Spleen (tissue), 11 donors: Measurements from ENCODE around the gene PHB1. TPM values are rescaled to one million over a fixed set of nuclear protein-coding genes. Genes with fewer than 3 reads are reported as not detected.

Source experiments
- DNase-seq: peaks from one replicate; pipeline ENCODE4 v3.0.0-alpha.2; 2020
- H3K27ac ChIP-seq, 8 donors: fragments of 200-600 bp; sonication (generic) in 7 of 8; 1 replicate in 4 of 8; 2 replicates in 4 of 8; pipeline versions ENCODE4 v1.5.0 to v1.8.0; 2016 to 2021; ENCODE audit warnings: inconsistent platforms in 4 of 8, mild to moderate bottlenecking in 4 of 8, moderate library complexity in 1 of 8
- H3K27me3 ChIP-seq, 7 donors: fragments of 200-600 bp; sonication (generic) in 6 of 7; replicated peaks in 1 of 7; 1 replicate in 4 of 7; 2 replicates in 3 of 7; pipeline versions ENCODE4 v1.5.0 to v1.8.0; 2016 to 2021; ENCODE audit warnings: inconsistent platforms in 3 of 7, mild to moderate bottlenecking in 1 of 7
- H3K36me3 ChIP-seq, 6 donors: fragments of 200-600 bp; sonication (generic) in 5 of 6; 1 replicate in 4 of 6; 2 replicates in 2 of 6; pipeline versions ENCODE4 v1.5.0 to v1.8.0; 2016 to 2021; ENCODE audit warnings: inconsistent platforms in 2 of 6
- H3K4me1 ChIP-seq, 6 donors: fragments of 200-600 bp; sonication (generic) in 5 of 6; 1 replicate in 3 of 6; 2 replicates in 3 of 6; pipeline versions ENCODE4 v1.5.0 to v1.8.0; 2016 to 2021; ENCODE audit warnings: inconsistent platforms in 3 of 6
- H3K4me3 ChIP-seq, 8 donors: fragments of 200-600 bp; sonication (generic) in 7 of 8; 1 replicate in 4 of 8; 2 replicates in 4 of 8; pipeline versions ENCODE4 v1.5.0 to v1.8.0; 2016 to 2021; ENCODE audit warnings: inconsistent platforms in 4 of 8, mild to moderate bottlenecking in 4 of 8, moderate library complexity in 2 of 8
- H3K9me3 ChIP-seq, 8 donors: fragments of 200-600 bp; sonication (generic) in 7 of 8; 1 replicate in 4 of 8; 2 replicates in 4 of 8; pipeline versions ENCODE4 v1.5.0 to v1.8.0; 2016 to 2021; ENCODE audit warnings: inconsistent platforms in 4 of 8
- POLR2A ChIP-seq, 3 donors: fragments of 450-650 bp; IDR thresholded peaks; one replicate each; pipeline ENCODE4 v1.5.1; 2017; ENCODE audit warnings: antibody characterized with exemption in 3 of 3, mild to moderate bottlenecking in 1 of 3
- POLR2AphosphoS5 ChIP-seq, 3 donors: sonication (generic); formaldehyde crosslinking; IDR thresholded peaks; one replicate each; pipeline ENCODE4 v1.5.1; 2017; ENCODE audit warnings: antibody characterized with exemption in 3 of 3
- WGBS, 5 donors: extraction: QIAGEN DNeasy Blood & Tissue Kit in 3 of 5; methylation state at CpG; one replicate each; pipeline versions ENCODE4 v1.1.5 to v1.1.7; 2013 to 2018; 5-methylcytosine and 5-hydroxymethylcytosine counted together
- intact Hi-C: fragments of 100-400 bp; cut with DNase I; formaldehyde crosslinking; loops from one replicate; pipeline ENCODE4 v1.15.0; 2023; ENCODE audit warnings: low total_unique reads
- polyA plus RNA-seq, 3 donors: library from polyadenylated mRNA; stranded (reverse); fragments of 200-250 nt; gene quantifications; one replicate each; pipeline ENCODE4 v1.2.1, GENCODE V29; 2013
- total RNA-seq, 7 donors: library from RNA; depleted of rRNA in 3 of 7; stranded (reverse); fragments of >200 nt in 3 of 7; fragmentation: NEBNext Ultra II Directional in 4 of 7; extraction: Animal tissue kit (Norgen Biotek cat#: 25700) in 4 of 7; gene quantifications; one replicate each; pipeline versions ENCODE4 v1.1.0 to v1.2.1, GENCODE V29; 2016 to 2021
- TF ChIP-seq, protein P1 (sequence below), 11 experiments: fragments of 200-600 bp in 7 of 11; fragments of 450-650 bp in 4 of 11; sonication (generic) in 4 of 11; IDR thresholded peaks in 8 of 11; conservative IDR thresholded peaks in 3 of 11; 1 replicate in 7 of 11; 2 replicates in 4 of 11; pipeline versions ENCODE4 v1.4.0 to v1.8.0; 2016 to 2021; ENCODE audit warnings: antibody characterized with exemption in 11 of 11, inconsistent platforms in 4 of 11, mild to moderate bottlenecking in 1 of 11
- donor health status: healthy with polysubstance abuse.
- donor health status: DM: no; HTN: no; CAD: no; lungs with moderate emphysema.
- donor health status: DM: no; HTN: no; CAD: no.
- donor health status: Bipolar disorder and iron deficiency.
- donor health status: healthy.
- donor health status: DM: no; HTN: no; CAD: no.
- donor health status: DM: yes; HTN: yes; CAD: no.

The PHB1 gene
- total and polyA plus RNA-seq, 10 donors = 49.4 to 109 (median 71.4) TPM

DNA sequence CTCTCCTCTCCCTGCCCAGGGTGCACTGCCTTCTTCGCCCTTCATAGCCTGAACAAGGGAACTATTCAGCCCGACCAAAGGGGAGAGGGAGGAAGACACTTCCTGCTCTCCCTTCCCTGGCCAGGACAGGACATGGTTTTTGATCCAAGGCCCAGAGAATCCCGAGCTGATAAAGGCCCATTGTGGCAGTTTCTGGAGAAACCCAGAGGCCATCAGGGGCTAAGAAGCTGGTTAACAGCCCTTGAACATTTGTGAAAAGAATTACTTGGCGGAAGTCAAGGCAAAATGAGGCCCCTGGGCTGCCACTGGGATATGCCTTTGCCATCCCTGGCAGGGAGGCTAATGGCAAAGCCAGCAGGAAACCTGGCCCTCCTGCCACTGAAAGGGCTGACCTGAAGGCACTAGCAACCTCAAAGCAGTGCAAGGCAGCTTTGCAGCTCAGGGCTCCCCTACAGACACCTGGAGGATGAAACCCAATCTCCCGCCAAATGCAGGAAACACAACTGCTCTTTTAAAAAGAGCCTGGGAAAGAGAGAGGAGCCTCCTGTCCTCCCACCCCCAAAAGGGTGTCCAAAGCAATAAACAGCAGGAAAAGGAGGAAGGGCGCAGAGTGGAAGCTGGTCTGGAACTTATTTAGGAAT is 12.6 kb downstream of the PHB1 start:
- TF ChIP-seq POLR2AphosphoS5 (IDR thresholded peaks at IDR 0.05) = no peak
- no peak for TF ChIP-seq POLR2A (IDR thresholded peaks at IDR 0.05)
- TF ChIP-seq, protein P1, sequence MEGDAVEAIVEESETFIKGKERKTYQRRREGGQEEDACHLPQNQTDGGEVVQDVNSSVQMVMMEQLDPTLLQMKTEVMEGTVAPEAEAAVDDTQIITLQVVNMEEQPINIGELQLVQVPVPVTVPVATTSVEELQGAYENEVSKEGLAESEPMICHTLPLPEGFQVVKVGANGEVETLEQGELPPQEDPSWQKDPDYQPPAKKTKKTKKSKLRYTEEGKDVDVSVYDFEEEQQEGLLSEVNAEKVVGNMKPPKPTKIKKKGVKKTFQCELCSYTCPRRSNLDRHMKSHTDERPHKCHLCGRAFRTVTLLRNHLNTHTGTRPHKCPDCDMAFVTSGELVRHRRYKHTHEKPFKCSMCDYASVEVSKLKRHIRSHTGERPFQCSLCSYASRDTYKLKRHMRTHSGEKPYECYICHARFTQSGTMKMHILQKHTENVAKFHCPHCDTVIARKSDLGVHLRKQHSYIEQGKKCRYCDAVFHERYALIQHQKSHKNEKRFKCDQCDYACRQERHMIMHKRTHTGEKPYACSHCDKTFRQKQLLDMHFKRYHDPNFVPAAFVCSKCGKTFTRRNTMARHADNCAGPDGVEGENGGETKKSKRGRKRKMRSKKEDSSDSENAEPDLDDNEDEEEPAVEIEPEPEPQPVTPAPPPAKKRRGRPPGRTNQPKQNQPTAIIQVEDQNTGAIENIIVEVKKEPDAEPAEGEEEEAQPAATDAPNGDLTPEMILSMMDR (IDR thresholded peaks at IDR 0.05 in 8 of 11, conservative IDR thresholded peaks at IDR 0.05 in 3 of 11) = no peak
- 70 to 87% (median 82%) methylated on average over 6 of the region's 6 CpGs for WGBS, 5 donors
- H3K4me3 ChIP-seq = no peak overlapping the region
- no peaks in the 10 kb centered on the region for H3K9me3 ChIP-seq
- intact Hi-C loops = no loop called here
- H3K27ac ChIP-seq = peak overlapping the region in 4 of 8 donors; percentile 73 to 90 (median 78)
- peaks cover 0 to 39% (median 23%) of the 10 kb centered on the region in 6 donors for H3K4me1 ChIP-seq
- H3K27me3 ChIP-seq = no peaks in the 10 kb centered on the region
- peaks cover 0 to 50% (median 38%) of the 10 kb centered on the region in 6 donors for H3K36me3 ChIP-seq
- no peak for DNase-seq

DNA sequence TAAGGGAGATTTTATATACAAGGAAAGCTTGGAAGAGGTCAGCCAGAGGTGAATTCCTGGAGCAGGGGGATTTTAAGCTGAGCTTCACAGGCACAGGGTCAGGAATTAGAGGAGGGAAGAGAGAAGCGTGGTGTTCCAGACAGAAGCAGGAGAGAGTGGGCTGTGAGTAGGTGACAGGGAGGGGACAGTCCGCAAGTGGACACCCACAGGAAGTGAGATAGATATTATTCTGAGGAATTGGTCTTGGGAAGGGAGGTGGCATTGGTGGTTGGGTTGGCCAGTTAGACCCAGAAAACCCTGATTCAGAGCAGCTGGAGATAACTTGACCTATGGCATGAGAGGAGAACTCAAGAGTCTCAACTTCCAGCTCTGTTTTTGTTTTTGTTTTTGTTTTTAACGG is 14.7 kb downstream of the PHB1 start:
- Histone ChIP-seq H3K9me3 (no peaks in the 10 kb centered on the region), H3K27ac (no peak overlapping the region), H3K36me3 (peaks cover 0 to 30% (median 17%) of the 10 kb centered on the region in 6 donors), H3K4me3 (no peak overlapping the region), H3K4me1 (peaks cover 0 to 36% (median 24%) of the 10 kb centered on the region in 6 donors), H3K27me3 (no peaks in the 10 kb centered on the region)
- WGBS, 5 donors = 73 to 86% (median 84%) methylated on average over 3 of the region's 3 CpGs
- intact Hi-C loops = no loop called here
- TF ChIP-seq POLR2A (IDR thresholded peaks at IDR 0.05) (no peak), POLR2AphosphoS5 (IDR thresholded peaks at IDR 0.05) (no peak)
- TF ChIP-seq, protein P1 (IDR thresholded peaks at IDR 0.05 in 8 of 11, conservative IDR thresholded peaks at IDR 0.05 in 3 of 11) = no peak
- no peak for DNase-seq

DNA sequence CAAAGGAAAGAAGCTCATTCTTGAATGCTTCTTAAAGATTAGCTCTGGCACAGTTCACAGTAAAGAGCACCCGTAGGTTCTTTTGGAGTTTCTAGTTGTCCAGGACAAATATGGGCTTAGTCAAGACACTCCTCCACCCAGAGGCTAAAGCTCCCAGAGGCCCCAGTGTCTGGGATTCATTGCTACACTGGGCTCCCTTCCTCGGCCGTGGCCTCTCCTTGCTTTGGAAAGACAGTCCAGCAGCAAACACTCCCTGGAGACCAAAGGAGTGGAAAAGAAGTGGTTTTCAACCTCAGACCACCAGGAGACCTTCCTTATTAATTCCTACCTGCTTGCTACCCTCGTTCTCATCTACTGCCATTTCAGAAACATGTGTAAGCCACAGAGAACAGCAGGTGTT is 17.1 kb downstream of the PHB1 start:
- 56 to 65% (median 62%) methylated on average over 4 of the region's 4 CpGs for WGBS, 5 donors
- Histone ChIP-seq H3K27me3 (no peaks in the 10 kb centered on the region), H3K4me3 (no peak overlapping the region), H3K4me1 (peaks cover 0 to 36% (median 22%) of the 10 kb centered on the region in 6 donors), H3K27ac (no peak overlapping the region), H3K36me3 (peaks cover 0 to 7% (median 0%) of the 10 kb centered on the region in 6 donors), H3K9me3 (no peaks in the 10 kb centered on the region)
- no peak for DNase-seq
- intact Hi-C loops = loop anchor here (2.0 kb wide), 1 partner anchor 83 kb away; no protein-coding TSS in a partner anchor
- no peak for TF ChIP-seq POLR2AphosphoS5 (IDR thresholded peaks at IDR 0.05)
- TF ChIP-seq POLR2A (IDR thresholded peaks at IDR 0.05) = no peak
- TF ChIP-seq, protein P1 (IDR thresholded peaks at IDR 0.05 in 8 of 11, conservative IDR thresholded peaks at IDR 0.05 in 3 of 11) = no peak

DNA sequence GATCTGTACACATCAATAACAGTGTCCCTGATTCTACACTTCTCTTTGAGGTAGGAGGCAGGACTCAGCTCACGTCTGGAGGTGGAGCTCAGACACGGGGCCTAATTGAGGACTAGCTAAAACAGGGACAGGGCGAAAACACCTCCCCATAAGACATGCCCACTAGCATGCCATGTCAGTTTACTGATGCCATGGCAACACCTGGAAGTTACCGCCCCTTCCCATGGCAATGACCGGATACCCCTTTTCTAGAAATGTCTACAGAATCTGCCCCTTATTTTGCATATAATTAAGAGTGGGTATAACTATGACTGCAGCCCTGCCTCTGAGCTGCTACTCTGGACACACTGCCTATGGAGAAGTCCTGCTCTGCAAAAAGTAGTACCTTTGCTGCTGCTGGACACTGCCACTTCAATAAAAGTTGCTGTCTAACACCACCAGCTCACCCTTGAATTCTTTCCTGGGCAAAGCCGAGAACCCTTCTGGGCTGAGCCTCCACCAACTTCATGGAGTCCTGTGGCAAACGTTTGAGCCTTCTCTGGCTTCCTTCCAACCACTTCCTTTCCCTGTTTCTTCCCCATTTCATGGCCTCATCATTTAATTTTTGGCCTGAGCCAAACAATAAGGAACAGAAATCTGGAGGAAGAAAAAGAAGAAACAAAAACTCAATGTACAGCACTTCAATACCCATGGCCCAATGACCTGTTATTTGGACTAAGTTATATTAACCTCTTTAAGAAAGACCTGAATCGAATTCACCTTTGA is 21.0 kb downstream of the PHB1 start:
- Histone ChIP-seq H3K27me3 (no peaks in the 10 kb centered on the region), H3K9me3 (no peaks in the 10 kb centered on the region), H3K4me1 (peaks cover 27 to 66% (median 54%) of the 10 kb centered on the region in 6 donors), H3K27ac (peak overlapping the region in 4 of 8 donors; percentile 23 to 62 (median 38)), H3K36me3 (no peaks in the 10 kb centered on the region), H3K4me3 (no peak overlapping the region)
- intact Hi-C loops = no loop called here
- TF ChIP-seq, protein P1 (IDR thresholded peaks at IDR 0.05 in 8 of 11, conservative IDR thresholded peaks at IDR 0.05 in 3 of 11) = no peak
- TF ChIP-seq POLR2AphosphoS5 (IDR thresholded peaks at IDR 0.05) = no peak
- no peak for TF ChIP-seq POLR2A (IDR thresholded peaks at IDR 0.05)
- 55 to 65% (median 64%) methylated on average over 8 of the region's 8 CpGs for WGBS, 5 donors
- DNase-seq = no peak
